ENCODE measurements around the gene ANAPC15.

ANAPC15 gene

DNA sequence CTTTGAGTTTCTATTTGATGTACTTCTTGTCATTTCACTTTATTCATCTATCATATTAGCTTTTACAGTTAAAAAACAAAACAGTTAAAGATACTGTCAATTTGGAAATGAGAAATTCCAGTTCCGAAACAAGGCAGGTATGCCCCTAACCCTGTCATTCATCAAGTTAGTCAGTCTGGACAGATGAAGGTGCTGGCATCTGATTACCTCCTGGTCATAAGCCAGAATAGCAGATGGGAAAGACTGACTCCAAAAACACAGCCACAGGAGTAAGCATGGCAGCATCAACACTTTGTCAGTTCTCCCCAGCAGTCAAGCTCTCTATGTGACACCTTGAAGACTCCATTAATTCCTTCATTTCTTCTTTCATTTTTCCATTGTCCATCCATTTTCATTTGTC lies 27.5 kb downstream of the ANAPC15 start:
- ATAC-seq (no peak), DNase-seq (no peak)

DNA sequence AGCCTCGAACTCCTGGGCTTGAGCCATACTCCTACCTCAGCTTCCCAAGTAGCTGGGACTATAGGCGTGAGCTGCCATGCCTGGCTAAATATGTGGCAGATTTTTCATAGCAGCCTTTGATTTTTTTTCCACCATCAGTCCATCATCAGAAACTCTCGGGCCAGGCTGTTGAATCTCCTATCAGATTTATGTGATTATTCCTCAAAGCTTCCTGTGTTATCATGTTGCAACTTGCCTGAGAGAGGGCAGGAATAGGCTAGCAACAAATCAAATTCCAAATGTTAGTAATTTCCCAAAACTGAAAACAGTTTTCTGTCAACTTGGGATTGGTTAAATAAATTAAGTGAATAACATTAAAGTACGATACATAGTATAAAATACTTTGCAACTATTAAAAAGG lies 28.4 kb downstream of the ANAPC15 start:
- ATAC-seq (no peak), DNase-seq (no peak)

DNA sequence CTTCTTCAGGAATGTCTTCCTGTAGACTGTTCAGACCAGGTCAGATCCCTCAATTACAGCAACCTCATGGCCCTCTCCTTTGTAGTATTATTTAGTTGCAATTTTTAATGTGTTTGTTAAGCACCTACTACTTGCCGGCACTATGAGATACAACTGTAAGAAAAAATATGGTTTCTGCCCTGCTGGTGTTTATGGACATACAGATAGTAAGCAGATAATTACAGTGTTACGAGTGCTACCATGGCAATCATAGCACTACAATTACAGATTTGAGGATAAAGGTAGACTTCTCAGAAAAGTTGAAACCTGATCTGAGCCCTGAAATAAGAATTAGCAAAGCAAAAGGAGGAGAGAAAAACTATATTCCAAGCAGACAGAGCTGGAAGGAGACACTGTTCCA lies 29.1 kb downstream of the ANAPC15 start:
- ATAC-seq: no peak
- no peak for DNase-seq

DNA sequence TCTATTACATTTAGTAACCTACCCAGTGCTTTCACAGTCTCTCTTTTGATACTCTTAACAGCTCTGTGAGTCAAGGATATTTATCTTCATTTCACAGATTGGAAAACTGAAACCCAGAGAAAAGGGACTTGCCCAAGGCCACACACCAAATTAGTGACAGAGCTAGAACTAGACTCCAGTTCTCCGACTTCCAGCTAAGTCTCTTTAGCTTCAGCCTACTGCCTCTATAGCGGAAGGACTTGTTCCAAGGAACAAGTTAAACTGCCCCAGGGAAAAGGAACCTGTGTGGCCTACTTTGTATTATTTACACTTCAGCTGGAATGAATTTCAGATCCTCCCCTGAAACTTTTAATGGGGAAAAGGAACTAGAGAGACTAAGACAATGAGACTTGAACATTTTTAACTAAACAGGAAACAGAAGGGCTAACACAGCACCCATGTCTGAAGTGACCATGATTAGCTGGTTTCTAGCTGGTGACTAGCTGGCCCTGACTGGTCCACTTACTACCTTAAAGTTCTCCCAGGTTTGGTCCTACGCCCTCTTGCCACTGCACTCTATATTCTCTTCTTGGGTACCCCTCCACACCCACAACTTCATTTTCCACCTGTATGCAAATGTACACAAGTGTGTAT lies 30.6 kb downstream of the ANAPC15 start:
- ATAC-seq (no peak), DNase-seq (no peak)

DNA sequence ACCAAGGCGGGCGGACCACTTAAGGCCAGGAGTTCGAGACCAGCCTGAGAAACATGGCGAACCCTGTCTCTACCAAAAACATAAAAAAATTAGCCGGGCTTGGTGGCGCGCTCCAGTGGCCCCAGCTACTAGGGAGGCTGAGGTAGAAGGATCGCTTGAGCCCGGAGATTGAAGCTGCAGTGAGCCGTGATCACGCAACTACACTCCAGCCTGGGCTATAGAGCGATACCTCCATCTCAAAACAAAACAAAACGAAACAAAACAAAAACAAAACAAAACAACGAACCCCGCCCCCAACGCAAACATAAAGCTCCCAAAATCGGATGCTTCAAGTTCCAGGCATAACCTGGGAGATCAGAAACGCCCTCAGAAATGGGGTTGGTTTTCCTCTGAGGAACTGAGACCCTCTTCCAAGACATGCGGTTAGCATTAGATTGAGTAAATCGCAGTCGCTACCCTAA lies 31.3 kb downstream of the ANAPC15 start:
- ATAC-seq (no peak), DNase-seq (no peak)

DNA sequence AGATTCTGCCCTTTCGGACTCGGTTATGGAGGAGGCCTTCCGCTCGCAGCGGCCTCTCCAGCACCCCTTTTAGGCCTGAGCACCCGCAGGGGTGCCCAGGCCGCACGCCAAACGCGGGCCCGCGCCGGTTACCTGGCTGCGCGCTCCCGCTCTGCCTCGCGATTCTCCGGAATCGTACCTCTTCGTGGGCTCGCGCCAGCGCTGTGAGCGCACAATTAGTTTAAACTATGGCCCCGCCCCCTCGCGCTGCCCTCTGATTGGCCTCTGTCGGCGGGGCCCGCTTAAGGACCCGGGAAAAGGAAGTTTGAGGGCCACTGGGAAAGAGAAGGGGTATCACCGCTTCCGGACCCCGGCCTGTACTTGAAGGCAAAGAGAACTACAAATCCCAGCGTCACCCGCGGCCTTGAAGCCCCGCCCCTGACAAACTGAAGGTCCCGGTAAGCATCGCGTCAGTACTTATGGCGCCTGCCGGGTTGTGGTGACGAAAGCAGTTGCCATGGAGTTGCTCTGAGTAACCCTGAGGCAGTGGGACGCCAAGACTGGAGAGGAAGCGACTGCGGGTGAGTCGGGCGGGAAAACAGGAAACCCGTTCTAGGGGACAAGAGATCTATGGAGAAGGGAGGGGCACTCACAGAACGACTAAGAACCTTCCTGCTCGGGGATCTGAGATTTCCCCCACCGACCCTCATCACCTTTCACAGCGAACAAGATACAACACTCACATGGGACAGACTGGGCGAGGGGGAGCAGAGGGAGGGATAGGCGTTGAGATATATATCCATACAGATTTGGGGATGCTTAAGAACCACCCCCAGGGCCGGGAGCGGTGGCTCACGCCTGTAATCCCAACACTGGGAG lies 31.9 kb downstream of the ANAPC15 start, which contains the start of the genes LRRC51 and NUMA1:
Gene LRRC51, plus strand, starts transcription at position 525 of the 858 bp plus-strand sequence. CDS start 8,234 bp downstream, outside the sequence.
Gene NUMA1, minus strand, starts transcription at position 217 of the 858 bp plus-strand sequence. CDS start 44,599 bp downstream, outside the sequence.
- DNase-seq (peak; percentile 98), ATAC-seq (peak; percentile 96)

DNA sequence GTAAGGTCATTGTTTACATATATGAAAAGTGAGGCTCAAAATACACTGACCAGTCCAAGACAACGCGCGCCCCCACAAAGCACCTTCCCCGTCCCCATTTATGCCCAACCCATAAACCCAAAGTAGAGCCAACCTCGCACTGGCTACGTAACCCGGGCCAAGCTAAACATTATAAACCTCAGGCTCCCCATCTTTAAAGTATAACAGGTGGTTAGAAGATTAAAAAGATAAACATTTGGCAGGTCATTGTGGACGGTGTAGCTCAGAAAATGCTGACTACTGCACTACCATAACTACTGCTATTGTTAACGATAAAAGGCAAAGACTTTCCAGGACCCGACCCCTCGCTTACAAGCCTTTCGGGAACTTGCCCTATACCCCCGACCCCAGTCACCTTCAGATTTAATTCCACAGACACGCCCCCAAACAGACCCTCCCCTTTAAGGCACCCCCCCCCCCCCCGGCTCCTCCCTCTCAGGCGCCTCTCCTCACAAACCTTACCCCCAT lies 32.6 kb downstream of the ANAPC15 start:
- ATAC-seq (no peak), DNase-seq (no peak)

DNA sequence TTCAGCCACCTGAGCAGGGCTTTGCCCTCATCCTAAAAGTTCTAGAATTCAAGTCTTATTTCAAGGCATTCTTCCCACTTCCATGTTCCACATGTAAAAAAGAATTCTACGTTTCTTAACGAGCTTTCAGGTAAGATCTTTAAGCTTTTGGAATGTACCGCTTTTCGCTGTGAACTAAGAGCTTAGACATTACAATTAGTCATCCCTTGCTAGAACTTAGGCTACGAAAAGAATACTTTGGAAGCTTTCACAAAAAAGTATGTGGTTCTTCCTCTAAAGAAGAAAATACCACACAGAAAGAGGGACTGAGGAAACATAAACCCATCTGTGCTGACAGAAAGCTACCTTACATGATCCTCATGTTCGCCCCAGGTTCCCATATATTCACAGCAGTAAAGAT lies 34.0 kb downstream of the ANAPC15 start:
- no peak for DNase-seq
- ATAC-seq: no peak

DNA sequence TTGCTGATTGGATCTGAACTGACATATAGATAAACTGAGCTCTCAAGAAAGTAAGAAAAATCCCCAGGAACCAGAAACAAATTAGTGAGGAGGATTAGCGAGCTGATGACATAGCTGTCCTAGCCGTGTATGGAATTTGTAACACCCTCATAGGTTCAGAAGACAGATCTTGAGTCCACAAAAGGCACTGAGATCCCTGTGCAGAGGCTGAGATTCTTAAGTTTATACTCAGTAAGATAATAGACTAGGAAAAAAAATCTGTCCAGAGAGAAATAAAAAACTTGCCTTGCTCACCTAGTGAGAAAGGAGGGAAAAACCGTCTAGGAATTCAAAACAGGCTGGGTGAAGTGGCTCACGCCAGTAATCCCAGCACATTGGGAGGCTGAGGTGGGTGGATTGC lies 36.7 kb downstream of the ANAPC15 start:
- DNase-seq (no peak), ATAC-seq (no peak)

DNA sequence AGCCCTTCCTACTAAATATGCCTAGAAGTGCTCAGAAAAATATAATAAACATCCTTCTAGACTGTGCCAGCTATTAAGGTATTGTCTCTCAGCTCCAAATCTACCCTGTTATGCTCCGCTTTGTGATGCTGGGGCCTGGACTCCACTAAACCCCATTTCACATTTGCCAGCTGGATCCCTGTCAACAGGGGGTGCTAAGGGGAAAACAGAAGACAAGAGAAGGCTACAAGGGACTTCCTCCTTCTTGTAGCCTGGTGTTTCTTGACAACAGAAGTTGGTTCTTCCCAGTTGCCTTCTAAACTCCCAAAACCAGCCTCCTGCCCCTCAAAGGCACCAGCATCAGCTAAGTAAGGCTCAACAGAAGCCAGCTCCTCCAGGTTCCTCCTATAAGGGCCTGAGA lies 37.4 kb downstream of the ANAPC15 start:
- ATAC-seq (no peak), DNase-seq (no peak)

DNA sequence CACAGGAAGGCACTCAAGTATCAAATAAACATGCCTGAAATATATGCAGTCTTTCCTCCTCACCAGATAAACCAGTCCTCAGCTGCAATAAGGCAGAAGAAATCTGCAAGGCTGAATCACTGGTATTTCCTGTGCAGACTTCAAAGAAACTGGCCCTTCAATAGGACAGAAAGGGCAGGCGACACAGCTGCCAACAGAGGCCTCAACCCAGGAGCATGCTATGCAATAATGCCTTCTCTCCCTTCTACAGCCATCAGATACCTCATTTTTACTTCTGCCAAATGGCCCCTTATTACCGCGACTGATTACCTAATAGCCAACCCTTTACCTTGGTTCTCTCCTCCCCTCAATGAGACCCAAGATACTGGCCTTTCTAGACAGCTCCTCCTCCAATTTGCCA lies 40.1 kb downstream of the ANAPC15 start:
- ATAC-seq (peak; percentile 65), DNase-seq (no peak)

DNA sequence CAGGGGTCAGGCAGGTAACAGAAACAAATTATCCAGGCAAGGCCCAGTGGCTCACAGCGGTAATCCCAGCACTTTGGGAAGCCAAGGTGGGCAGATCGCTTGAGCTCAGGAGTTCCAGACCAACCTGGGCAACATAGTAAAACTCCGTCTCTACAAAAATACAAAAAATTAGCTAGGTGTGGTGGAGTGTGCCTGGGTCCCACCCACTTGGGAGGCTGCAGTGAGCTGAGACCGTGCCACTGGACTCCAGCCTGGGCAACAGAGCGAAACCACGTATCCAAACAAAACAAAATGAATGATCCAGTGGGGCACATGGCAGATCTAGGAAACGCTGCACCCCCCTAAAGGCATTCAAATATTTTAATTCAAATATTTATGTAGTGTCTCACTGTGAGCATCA lies 42.0 kb downstream of the ANAPC15 start:
- no peak for DNase-seq
- ATAC-seq: no peak

DNA sequence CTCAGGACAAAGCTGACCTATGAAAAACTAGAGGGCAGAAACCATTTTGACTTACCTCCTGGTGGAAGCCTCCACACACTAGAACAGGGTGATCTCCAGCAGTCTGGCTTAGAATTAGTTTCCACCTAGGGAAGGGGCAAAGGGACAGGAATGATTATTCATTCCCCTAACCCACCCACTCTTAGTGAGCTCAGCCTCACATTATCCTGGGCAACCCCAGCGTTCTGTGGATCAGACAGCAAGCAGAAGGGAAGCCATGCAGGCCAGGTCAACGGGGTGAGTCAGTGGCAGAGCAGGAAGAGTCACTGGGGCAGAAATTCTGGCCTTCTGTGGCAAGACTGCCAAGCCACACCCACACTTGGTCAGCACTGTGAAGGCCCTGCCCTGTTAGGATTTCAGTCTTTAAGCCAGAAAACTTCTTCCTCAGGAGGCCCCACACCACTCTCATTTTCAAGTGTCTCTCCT lies 42.7 kb downstream of the ANAPC15 start:
- ATAC-seq (peak; percentile 43), DNase-seq (peak; percentile 20)

DNA sequence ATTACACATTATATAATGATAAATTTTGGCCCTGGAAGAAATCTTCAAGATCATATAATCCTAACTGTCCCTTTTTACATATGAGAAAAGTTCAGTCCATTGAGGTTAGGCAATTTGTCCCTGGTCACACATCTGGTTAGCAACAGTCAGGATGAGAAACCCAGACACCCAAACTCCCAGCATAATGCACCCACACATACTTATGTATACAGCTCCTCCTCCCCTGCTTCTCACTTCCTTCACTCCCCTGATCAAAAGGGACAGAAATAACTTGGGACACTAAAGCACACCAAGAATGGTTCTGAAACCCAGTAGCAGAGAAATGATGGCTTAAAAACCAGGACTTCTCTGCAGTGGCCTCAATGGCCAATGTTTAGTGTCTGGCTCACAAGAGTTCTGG lies 43.3 kb downstream of the ANAPC15 start:
- ATAC-seq: no peak
- DNase-seq: no peak

DNA sequence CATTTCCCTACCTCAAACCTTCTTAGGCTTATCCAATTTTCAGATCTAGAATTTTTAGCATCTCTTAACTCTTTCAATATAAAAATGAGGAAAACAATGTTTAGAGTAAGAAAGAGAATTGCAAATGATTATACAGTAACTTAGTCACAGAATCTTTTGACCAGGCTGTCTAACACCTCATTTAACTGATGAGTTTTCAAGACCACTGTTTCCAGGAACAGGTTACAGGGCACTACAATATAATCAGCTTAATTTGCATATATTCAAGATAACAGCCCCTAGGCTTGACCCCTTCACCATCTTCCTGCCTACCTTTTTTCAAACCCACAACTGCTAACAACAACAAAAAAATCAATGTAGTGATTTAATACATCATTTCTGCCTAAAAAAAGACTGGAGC lies 44.8 kb downstream of the ANAPC15 start:
- no peak for ATAC-seq
- DNase-seq: no peak

DNA sequence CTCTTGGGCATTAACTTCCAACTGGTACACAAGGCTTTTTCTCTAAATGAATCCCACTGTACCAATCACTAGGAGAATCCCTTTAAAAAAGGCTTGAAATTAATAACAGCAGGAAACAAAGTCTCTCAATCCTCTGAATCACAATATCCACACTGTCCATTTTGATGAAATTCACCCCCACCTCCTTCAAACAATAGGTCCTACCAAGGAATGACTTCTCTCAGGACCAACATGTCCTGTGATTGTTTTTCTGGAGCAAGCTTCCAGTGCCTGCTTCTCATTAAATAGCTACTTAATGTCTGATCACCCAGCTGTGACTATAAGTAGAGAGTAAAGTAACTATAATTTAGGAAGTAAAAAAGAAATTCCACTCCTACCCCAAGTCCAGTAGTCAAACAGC lies 45.2 kb downstream of the ANAPC15 start:
- ATAC-seq (no peak), DNase-seq (no peak)

DNA sequence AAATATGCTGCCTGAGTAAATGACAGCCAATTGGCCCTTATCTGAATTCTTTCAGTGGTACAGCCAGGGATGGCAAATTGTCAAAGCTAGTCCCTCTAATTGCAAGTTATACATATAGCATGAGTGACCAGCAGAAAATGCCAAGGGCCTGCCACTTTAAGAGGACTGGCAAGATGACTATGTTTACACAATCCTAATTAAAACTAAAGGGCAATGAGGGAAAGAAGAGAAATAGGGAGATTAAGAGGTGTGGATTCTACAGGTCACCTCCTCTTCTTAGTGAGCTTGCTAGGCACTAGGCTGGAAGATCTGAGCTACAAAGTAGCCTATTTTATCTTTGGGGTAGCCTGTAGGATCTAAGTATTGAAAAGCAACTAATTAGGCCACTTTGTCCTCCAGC lies 45.6 kb downstream of the ANAPC15 start:
- no peak for DNase-seq
- ATAC-seq: no peak

DNA sequence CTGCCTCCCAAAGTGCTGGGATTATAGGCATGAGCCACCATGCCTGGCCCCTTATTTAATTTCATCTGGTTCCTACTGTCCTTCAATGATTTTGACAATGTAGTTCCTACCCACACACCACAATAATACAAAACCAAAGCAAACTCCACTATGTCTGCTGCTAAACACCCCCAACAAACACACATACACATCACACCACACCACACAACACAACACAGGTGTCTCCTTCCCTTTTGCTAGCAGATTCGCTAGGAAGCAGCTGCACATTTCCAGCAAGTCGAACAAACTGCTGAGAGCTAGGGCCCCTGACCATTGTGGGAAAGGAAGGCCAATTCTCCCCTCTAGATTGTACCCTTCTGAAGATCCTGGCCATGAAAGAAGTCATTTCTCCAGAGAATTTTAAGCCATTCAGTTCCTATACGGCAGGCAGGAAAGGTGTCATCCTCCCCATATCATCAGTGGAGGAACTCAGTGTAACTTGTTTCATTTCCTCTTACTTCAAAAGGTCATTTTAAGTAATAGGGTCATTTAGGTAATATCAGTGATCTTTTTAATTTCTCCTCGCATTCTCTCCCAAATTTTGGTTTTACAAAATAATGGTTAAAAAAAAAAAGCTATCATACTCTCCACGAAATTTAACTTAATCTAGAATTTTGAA lies 50.6 kb downstream of the ANAPC15 start:
- ATAC-seq (no peak), DNase-seq (no peak)
